H7 (cell line): Measurements from ENCODE around the gene NAA25. TPM values are rescaled to one million over a fixed set of nuclear protein-coding genes. Genes with fewer than 3 reads are reported as not detected.
"Not testable (repeated sequence)": the region's sequence is repeated elsewhere in the genome, so short reads cannot be mapped to it uniquely, and the experiment has no call there.

Experiments used
- DNase-seq: peaks from one replicate; pipeline ENCODE4 v3.0.0; 2012
- H3K27me3 ChIP-seq: 2 replicates; pipeline ENCODE4 v1.6.0; 2011; ENCODE audit warnings: mild to moderate bottlenecking, low read length; ENCODE audit not compliant: control insufficient read depth, insufficient read depth
- H3K36me3 ChIP-seq: replicated peaks from 2 replicates; pipeline ENCODE4 v1.5.1; 2011; ENCODE audit warnings: low read length; ENCODE audit not compliant: control insufficient read depth, insufficient read depth
- H3K4me3 ChIP-seq: 2 replicates; pipeline ENCODE4 v1.5.1; 2011; ENCODE audit warnings: low read depth, mild to moderate bottlenecking, control low read depth, low read length, moderate library complexity; ENCODE audit not compliant: insufficient read depth
- total RNA-seq: library from RNA; depleted of rRNA; stranded (reverse); fragments of >200 nt; shearing (Covaris generic); gene quantifications from 2 replicates; pipeline ENCODE4 v1.2.3, GENCODE V29; 2014

The NAA25 gene
- total RNA-seq, 1 experiment from 2014 or later = 23.2 TPM

DNA sequence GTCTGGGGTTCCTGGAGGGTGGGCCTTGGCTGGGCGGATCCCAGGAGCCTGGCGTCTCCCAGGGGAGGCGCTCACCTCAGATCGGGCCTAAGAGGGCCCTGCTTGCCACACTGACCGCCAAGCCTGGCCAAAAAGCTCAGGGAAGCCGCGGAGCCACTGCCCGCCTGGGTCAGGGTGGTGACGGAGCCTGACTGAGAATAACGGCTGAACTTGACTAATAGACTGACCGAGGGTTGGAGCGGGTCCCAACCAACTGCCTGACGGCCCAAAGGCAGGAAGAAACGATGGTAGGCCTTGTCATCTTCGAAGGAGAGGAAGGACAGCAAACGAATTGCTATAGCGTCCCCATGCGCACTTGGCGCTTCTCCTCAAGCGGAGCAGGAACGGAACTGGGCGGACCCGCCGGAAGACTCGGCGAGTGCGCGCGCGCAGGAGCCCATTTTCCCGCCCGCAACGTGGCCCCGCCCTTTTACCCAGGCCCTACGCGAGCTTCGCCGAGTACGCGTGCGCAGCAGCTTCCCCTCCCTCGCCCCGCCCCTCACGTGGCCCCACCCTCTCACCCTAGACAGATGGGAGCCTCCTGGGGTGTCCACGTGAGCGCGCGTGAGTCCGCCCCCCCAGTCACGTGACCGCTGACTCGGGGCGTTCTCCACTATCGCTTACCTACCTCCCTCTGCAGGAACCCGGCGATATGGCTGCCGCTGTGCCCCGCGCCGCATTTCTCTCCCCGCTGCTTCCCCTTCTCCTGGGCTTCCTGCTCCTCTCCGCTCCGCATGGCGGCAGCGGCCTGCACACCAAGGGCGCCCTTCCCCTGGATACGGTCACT, 95.6 kb downstream of the NAA25 start, which contains the start of the genes ERP29 and TMEM116:
Gene ERP29, plus strand, starts transcription at position 652 of the 826 bp plus-strand sequence. Its CDS starts 40 bp downstream, at position 692.
Gene TMEM116, minus strand, starts transcription at position 391 of the 826 bp plus-strand sequence. CDS start 7,895 bp downstream, outside the sequence.
- H3K4me3 ChIP-seq = peak within 1 kb of the TSS; percentile 91
- DNase-seq = peak; percentile 99
- H3K27me3 ChIP-seq = no peaks in the 10 kb centered on the region
- peaks cover 6% of the 10 kb centered on the region; the same call in 1 of the 2 replicates for H3K36me3 ChIP-seq

DNA sequence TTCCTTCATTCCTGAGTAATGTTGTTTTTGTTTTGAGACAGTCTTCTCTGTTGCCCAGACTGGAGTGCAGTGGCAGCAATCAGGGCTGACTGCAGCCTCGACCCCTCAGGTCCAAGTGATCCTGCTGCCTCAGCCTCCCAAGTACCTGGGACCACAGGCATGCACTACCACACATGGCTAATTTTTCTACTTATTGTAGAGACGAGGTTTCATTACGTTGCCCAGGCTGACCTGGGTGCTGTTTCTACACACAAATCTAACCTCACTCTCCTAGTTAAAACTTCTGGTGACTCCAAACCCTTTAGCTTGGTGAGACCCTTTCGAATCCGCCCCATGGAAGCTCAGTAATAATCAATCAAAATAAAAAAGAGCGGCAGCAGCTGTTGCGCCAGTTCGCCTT, 96.9 kb downstream of the NAA25 start:
- no peaks in the 10 kb centered on the region for H3K27me3 ChIP-seq
- peaks cover 6% of the 10 kb centered on the region; the same call in 1 of the 2 replicates for H3K36me3 ChIP-seq
- DNase-seq = no peak
- peak overlapping the region; percentile 76 for H3K4me3 ChIP-seq

GRCh38 chr12:112010415-112011344, 97.9 kb downstream of the NAA25 start:
- Histone ChIP-seq H3K36me3 (peaks cover 3% of the 10 kb centered on the region; the same call in 1 of the 2 replicates), H3K4me3 (no peak overlapping the region)
- DNase-seq = no peak

GRCh38 chr12:112009596-112009995, 99.0 kb downstream of the NAA25 start:
- H3K36me3 ChIP-seq, DNase-seq, H3K27me3 ChIP-seq, H3K4me3 ChIP-seq: not testable (repeated sequence)

More at GRCh38 chr12:112010415-112011344, 97.9 kb downstream of the NAA25 start:
- no peaks in the 10 kb centered on the region for H3K27me3 ChIP-seq

- Histone ChIP-seq H3K4me3 (no peak overlapping the region), H3K27me3 (no peaks in the 10 kb centered on the region), H3K36me3 (no peaks in the 10 kb centered on the region)
- no peak for DNase-seq
These were observed 99.7 kb downstream of the NAA25 start for GRCh38 chr12:112008918-112009317.

DNA sequence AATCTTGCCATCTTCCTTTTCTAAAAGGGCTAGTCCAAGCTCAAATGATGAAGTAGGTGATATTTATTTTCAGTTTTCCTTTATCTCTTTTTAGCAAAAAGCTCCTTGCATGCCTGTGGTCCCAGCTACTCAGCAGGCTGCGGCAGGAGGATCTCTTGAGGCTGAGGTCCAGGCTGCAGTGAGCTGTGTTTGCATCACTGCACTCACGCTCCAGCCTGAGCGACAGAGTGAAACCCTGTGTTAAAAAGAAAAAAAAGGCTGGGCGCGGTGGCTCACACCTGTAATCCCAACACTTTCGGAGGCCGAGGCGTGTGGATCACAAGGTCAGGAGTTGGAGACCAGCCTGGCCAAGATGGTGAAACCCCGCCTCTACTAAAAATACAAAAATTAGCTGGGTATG, 100.6 kb downstream of the NAA25 start:
- DNase-seq = no peak
- Histone ChIP-seq H3K36me3 (no peaks in the 10 kb centered on the region), H3K27me3 (no peaks in the 10 kb centered on the region), H3K4me3 (no peak overlapping the region)

DNA sequence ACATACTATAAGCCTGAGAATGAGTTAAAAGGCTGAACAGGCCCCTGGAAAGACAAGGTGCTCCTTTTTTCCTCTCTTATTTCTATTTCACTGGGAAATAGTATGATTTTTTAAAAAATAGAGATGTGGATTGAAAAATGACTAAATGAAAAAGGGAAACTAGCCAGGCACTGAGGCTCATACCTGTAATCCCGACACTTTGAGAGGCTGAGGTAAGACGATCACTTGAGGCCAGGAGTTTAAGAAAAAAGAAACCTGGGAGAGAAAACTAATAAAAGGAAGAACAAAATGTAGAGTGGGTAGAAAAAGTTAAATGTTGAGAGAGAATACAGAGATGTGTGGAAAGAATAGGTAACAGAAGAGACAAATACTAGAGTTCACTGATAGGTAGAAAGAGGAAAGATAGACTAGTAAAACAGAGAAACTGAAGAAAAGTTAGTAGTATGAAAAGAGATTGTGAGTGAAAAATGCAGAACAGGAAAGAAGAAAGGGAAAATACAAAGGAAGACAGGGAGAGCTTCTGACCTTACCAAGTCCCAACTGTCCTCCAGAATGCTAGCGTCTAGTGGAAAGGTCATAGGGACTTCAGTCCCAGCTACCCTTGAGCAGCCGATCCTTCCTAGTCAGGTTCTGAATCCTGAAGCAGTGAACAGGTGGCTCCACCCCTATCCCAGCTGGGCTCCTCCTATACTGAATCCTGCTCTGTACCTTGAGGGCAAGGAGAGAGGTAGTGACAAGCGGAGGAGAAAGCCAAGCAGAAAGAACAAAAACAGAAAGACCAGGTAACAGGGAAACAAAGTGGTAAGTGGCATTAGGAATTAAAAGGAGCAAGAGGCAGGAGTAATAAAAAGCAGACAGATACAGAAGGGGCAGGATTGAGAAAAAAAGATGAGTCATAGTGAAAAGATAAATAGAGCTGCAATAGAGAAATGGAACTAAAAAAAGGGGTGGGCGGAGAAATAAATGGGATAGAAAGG, 102.9 kb downstream of the NAA25 start:
- DNase-seq = peak; percentile 79
- H3K27me3 ChIP-seq = no peaks in the 10 kb centered on the region
- no peak overlapping the region for H3K4me3 ChIP-seq
- no peaks in the 10 kb centered on the region for H3K36me3 ChIP-seq

- no peak overlapping the region for H3K4me3 ChIP-seq
- no peaks in the 10 kb centered on the region for H3K36me3 ChIP-seq
These were observed 104.5 kb downstream of the NAA25 start for GRCh38 chr12:112004041-112004440.

DNA sequence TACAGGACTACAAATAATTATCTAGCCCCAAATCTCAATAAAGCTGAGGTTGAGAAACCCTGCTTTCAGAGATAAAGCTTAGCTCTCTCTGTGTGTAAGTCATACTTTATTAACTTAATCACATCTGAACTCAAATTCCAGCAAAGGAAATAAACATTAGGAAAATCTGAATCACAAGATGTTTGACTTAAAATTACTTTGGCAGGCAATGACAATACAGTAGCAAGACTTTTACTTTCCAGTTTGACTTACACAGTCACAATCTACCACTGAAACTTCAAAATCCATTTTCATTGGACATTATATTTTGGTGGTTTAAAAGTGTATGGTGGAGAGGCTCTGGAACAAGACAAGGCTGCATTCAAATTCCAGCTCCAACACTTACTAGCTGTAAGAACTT, 107.0 kb downstream of the NAA25 start:
- Histone ChIP-seq H3K27me3 (no peaks in the 10 kb centered on the region), H3K36me3 (no peaks in the 10 kb centered on the region), H3K4me3 (no peak overlapping the region)
- no peak for DNase-seq

More at GRCh38 chr12:112004041-112004440, 104.5 kb downstream of the NAA25 start:
- H3K27me3 ChIP-seq = no peaks in the 10 kb centered on the region
- no peak for DNase-seq

DNA sequence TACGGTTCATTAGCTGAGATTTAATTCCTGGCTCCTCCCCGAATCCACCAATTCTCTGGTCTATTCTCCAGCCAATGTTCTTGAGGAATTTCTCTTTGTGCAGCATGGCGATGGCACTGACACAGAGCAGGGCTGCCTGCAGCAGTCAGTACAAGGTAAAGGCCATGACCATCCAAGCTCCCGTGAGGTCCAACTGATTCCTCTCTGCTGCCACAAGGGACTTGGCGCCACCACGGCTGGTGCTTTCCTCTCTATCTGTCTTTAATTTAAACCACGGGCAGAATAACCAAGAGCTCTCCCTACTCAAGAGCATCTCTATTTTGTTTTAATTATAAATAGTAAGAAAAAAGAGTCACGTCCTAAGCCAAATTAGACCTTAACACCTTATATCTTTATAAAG, 107.8 kb downstream of the NAA25 start:
- Histone ChIP-seq H3K27me3 (no peaks in the 10 kb centered on the region), H3K4me3 (no peak overlapping the region), H3K36me3 (no peaks in the 10 kb centered on the region)
- no peak for DNase-seq

DNA sequence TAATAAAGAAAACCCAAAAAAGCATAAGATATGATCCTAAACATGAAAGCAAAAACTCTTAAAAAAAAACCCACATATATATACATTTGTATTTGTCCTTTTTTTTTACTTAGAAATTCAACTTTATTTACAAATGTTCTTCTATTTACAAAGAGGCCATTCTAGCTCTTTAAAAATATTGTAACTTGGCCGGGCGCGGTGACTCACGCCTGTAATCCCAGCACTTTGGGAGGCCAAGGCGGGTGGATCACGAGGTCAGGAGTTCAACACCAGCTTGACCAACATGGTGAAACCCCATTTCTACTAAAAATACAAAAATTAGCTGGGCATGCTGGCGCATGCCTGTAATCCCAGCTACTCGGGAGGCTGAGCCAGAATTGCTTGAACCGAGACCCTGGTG, 109.5 kb downstream of the NAA25 start:
- DNase-seq, H3K4me3 ChIP-seq, H3K27me3 ChIP-seq, H3K36me3 ChIP-seq: not testable (repeated sequence)

DNA sequence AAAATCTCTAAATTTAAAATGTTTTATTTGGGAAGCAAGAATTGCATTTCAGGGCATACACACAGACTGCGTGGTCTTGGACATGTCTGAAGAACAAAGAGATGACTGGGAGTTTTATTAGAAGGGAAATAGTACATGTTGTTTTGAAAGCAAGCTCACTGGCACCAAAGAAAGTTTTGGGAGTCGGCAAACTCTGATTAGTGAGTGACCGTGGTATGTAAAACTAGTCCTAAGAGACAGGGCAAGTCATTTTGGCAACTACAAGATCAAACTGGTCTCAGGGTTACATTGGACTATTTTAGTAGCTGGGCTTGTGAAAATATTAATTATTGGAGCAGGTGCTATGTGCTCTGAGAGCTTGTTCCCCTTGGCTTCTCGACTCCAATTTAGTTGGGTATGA, 110.6 kb downstream of the NAA25 start:
- Histone ChIP-seq H3K27me3 (no peaks in the 10 kb centered on the region), H3K36me3 (no peaks in the 10 kb centered on the region), H3K4me3 (no peak overlapping the region)
- no peak for DNase-seq

- H3K36me3 ChIP-seq = no peaks in the 10 kb centered on the region
- DNase-seq = no peak
- H3K27me3 ChIP-seq = no peaks in the 10 kb centered on the region
These were observed 111.3 kb downstream of the NAA25 start for GRCh38 chr12:111997300-111997699.

More at GRCh38 chr12:111997300-111997699, 111.3 kb downstream of the NAA25 start:
- H3K4me3 ChIP-seq = no peak overlapping the region
